ENCODE measurements around the gene ARHGAP33. TPM values are rescaled to one million over a fixed set of nuclear protein-coding genes. Genes with fewer than 3 reads are reported as not detected.

ARHGAP33 gene
- total and polyA plus RNA-seq, 2 donors (not counting 3 experiments of a cell fraction or from before 2014, with no cell fraction given): 11.0 to 18.4 TPM

DNA sequence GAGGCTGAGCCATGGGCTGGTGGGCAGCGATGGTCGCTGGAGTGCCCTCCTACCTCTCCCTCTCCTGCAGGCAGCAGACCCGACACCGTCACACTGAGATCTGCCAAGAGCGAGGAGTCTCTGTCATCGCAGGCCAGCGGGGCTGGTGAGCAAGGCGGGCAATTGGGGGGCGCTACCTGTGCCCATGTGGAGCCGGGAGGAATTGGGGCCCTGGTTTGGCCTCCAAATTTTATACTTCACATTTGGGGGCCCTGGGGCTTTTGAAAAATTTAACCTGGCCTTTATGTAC lies 9.9 kb downstream of the ARHGAP33 start:
- CTCF ChIA-PET: no interaction called here
- dilution Hi-C loops (cut with MboI; ENCODE audit: extremely low pct_ligation_motif_present, low sequenced_read_pairs) (no loop called here), intact Hi-C loops (cut with micrococcal nuclease) (no loop called here)
- DNase-seq (ENCODE audit: low read depth, low spot score): no peak
- H3K9ac ChIP-seq (replicated peaks; ENCODE audit: extremely low read depth, insufficient read depth, low read length): no peak overlapping the region
- no peak overlapping the region for H3K27ac ChIP-seq (ENCODE audit: insufficient read depth, low read depth, low read length)
- no peak overlapping the region for H2AFZ ChIP-seq (ENCODE audit: low read depth, low read length)
- no peaks in the 10 kb centered on the region for H3K79me2 ChIP-seq (ENCODE audit: control insufficient read depth, insufficient read depth, low read length)
- no TSS peak for BruUV-seq (replicated peaks)
- no peaks in the 10 kb centered on the region for H4K20me1 ChIP-seq (replicated peaks; ENCODE audit: control insufficient read depth, extremely low read depth, insufficient read depth, low read length)
- no peaks in the 10 kb centered on the region for H3K9me3 ChIP-seq (replicated peaks; ENCODE audit: control insufficient read depth, insufficient read depth, low read length)
- POLR2A ChIA-PET: interaction anchor here (0.9 kb wide), 1 partner anchor 37 kb away, joined by 3 read pairs; the partner anchor contains the start of gene LIN37
- no peaks in the 10 kb centered on the region for H3K4me1 ChIP-seq (ENCODE audit: control insufficient read depth, extremely low read depth, insufficient read depth, low read length)
- H3K27me3 ChIP-seq (ENCODE audit: control insufficient read depth in 2 of 2, insufficient read depth in 2 of 2, low read length in 2 of 2): no peaks in the 10 kb centered on the region
- no peak overlapping the region for H3K4me3 ChIP-seq (replicated peaks in 1 of 3; ENCODE audit: insufficient read depth in 1 of 3, low read depth in 1 of 3, low read length in 3 of 3)
- H3K9me1 ChIP-seq (replicated peaks; ENCODE audit: control insufficient read depth, extremely low read depth, insufficient read depth, low read length): no peaks in the 10 kb centered on the region
- H3K36me3 ChIP-seq (ENCODE audit: control insufficient read depth in 2 of 2, extremely low read depth in 1 of 2, insufficient read depth in 2 of 2, low read length in 2 of 2): peaks cover 0 to 4% of the 10 kb centered on the region in 2 experiments
- TF ChIP-seq FOS (IDR thresholded peaks at IDR 0.05; ENCODE audit: borderline replicate concordance, insufficient read depth, low read length): no peak
- TF ChIP-seq, protein P1, sequence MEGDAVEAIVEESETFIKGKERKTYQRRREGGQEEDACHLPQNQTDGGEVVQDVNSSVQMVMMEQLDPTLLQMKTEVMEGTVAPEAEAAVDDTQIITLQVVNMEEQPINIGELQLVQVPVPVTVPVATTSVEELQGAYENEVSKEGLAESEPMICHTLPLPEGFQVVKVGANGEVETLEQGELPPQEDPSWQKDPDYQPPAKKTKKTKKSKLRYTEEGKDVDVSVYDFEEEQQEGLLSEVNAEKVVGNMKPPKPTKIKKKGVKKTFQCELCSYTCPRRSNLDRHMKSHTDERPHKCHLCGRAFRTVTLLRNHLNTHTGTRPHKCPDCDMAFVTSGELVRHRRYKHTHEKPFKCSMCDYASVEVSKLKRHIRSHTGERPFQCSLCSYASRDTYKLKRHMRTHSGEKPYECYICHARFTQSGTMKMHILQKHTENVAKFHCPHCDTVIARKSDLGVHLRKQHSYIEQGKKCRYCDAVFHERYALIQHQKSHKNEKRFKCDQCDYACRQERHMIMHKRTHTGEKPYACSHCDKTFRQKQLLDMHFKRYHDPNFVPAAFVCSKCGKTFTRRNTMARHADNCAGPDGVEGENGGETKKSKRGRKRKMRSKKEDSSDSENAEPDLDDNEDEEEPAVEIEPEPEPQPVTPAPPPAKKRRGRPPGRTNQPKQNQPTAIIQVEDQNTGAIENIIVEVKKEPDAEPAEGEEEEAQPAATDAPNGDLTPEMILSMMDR (IDR thresholded peaks at IDR 0.05; ENCODE audit: extremely low read depth in 1 of 2, insufficient read depth in 1 of 2, low read depth in 1 of 2, low read length in 2 of 2): no peak
- H3K4me2 ChIP-seq (ENCODE audit: insufficient read depth, low read length): no peak overlapping the region
- FAIRE-seq: no peak

DNA sequence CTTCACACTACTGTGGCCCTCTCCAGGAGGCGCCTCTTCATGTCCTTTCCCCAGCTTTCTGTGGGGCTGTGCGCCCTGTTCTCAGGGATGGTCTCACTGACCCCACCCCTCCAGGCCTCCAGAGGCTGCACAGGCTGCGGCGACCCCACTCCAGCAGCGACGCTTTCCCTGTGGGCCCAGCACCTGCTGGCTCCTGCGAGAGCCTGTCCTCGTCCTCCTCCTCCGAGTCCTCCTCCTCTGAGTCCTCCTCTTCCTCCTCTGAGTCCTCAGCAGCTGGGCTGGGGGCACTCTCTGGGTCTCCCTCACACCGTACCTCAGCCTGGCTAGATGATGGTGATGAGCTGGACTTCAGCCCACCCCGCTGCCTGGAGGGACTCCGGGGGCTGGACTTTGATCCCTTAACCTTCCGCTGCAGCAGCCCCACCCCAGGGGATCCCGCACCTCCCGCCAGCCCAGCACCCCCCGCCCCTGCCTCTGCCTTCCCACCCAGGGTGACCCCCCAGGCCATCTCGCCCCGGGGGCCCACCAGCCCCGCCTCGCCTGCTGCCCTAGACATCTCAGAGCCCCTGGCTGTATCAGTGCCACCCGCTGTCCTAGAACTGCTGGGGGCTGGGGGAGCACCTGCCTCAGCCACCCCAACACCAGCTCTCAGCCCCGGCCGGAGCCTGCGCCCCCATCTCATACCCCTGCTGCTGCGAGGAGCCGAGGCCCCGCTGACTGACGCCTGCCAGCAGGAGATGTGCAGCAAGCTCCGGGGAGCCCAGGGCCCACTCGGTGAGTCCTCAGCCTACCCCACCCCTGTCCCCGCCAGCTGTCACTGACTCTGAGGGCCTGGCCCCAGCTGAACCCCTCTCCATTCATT lies 11.2 kb downstream of the ARHGAP33 start:
- H3K27ac ChIP-seq (ENCODE audit: insufficient read depth, low read depth, low read length): no peak overlapping the region
- no peak overlapping the region for H3K4me2 ChIP-seq (ENCODE audit: insufficient read depth, low read length)
- H2AFZ ChIP-seq (ENCODE audit: low read depth, low read length): no peak overlapping the region
- no peaks in the 10 kb centered on the region for H3K4me1 ChIP-seq (ENCODE audit: control insufficient read depth, extremely low read depth, insufficient read depth, low read length)
- H3K27me3 ChIP-seq (ENCODE audit: control insufficient read depth in 2 of 2, insufficient read depth in 2 of 2, low read length in 2 of 2): no peaks in the 10 kb centered on the region
- H3K79me2 ChIP-seq (ENCODE audit: control insufficient read depth, insufficient read depth, low read length): no peaks in the 10 kb centered on the region
- dilution Hi-C loops (cut with MboI; ENCODE audit: extremely low pct_ligation_motif_present, low sequenced_read_pairs): no loop called here
- H3K36me3 ChIP-seq (ENCODE audit: control insufficient read depth in 2 of 2, extremely low read depth in 1 of 2, insufficient read depth in 2 of 2, low read length in 2 of 2): peaks cover 0 to 2% of the 10 kb centered on the region in 2 experiments
- FAIRE-seq (no peak), DNase-seq (ENCODE audit: low read depth, low spot score) (no peak)
- no peaks in the 10 kb centered on the region for H3K9me1 ChIP-seq (replicated peaks; ENCODE audit: control insufficient read depth, extremely low read depth, insufficient read depth, low read length)
- ChIA-PET CTCF (no interaction called here), POLR2A (interaction anchor here (0.9 kb wide), 1 partner anchor 38 kb away, joined by 3 read pairs; the partner anchor contains the start of gene LIN37)
- intact Hi-C loops (cut with micrococcal nuclease): no loop called here
- H3K9me3 ChIP-seq (replicated peaks; ENCODE audit: control insufficient read depth, insufficient read depth, low read length): no peaks in the 10 kb centered on the region
- H3K4me3 ChIP-seq (replicated peaks in 1 of 3; ENCODE audit: insufficient read depth in 1 of 3, low read depth in 1 of 3, low read length in 3 of 3): no peak overlapping the region
- TF ChIP-seq EZH2 (IDR thresholded peaks at IDR 0.05; ENCODE audit: borderline replicate concordance, low read depth, low read length, severe bottlenecking) (no peak), FOS (IDR thresholded peaks at IDR 0.05; ENCODE audit: borderline replicate concordance, insufficient read depth, low read length) (no peak), JUN (IDR thresholded peaks at IDR 0.05; ENCODE audit: borderline replicate concordance, insufficient read depth, insufficient read length, low read depth) (no peak), MYC (IDR thresholded peaks at IDR 0.05; ENCODE audit: low read depth, low read length) (no peak), POLR2AphosphoS5 (IDR thresholded peaks at IDR 0.05; ENCODE audit: insufficient read depth, low read depth, low read length) (no peak), GATA2 (IDR thresholded peaks at IDR 0.05; ENCODE audit: insufficient read depth, insufficient read length, low read depth, low read length) (no peak), POLR2A (IDR thresholded peaks at IDR 0.05; ENCODE audit: low read depth, low read length) (no peak)
- TF ChIP-seq, protein P1 (IDR thresholded peaks at IDR 0.05; ENCODE audit: extremely low read depth in 1 of 2, insufficient read depth in 1 of 2, low read depth in 1 of 2, low read length in 2 of 2): no peak
- TF ChIP-seq, protein P2, sequence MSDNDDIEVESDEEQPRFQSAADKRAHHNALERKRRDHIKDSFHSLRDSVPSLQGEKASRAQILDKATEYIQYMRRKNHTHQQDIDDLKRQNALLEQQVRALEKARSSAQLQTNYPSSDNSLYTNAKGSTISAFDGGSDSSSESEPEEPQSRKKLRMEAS (IDR thresholded peaks at IDR 0.05; ENCODE audit: insufficient read depth, insufficient read length): no peak
- no TSS peak for BruUV-seq (replicated peaks)
- H3K9ac ChIP-seq (replicated peaks; ENCODE audit: extremely low read depth, insufficient read depth, low read length): no peak overlapping the region
- no peaks in the 10 kb centered on the region for H4K20me1 ChIP-seq (replicated peaks; ENCODE audit: control insufficient read depth, extremely low read depth, insufficient read depth, low read length)

All from endothelial cell of umbilical vein (primary cell).